NCI-H510A (cell line): ENCODE measurements around the gene PLA2G4A.
"Not testable (repeated sequence)": the region's sequence is repeated elsewhere in the genome, so short reads cannot be mapped to it uniquely, and the experiment has no call there.

Experiments
- DNase-seq: peaks from one replicate; lab custom pipeline; 2025; lab: John Stamatoyannopoulos, UW

Gene PLA2G4A

DNA sequence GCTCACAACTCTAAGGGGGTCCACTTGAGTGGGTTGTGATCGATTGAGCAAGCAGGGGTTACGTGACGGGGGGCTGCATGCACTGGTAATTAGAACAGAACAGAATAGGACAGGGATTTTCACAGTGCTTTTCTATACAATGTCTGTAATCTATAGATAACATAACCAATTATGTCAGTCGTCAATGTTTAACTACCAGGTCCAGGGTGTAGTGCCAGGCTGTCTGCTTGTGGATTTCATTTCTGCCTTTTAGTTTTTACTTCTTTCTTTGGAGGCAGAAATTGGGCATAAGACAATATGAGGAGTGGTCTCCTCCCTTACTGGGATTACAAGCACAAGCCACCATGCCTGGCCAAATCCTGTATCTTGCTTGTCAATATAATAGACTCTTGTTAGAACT is 94.1 kb downstream of the PLA2G4A start:
- not testable (repeated sequence) for DNase-seq

- DNase-seq: no peak
These were observed 94.7 kb downstream of the PLA2G4A start for GRCh38 chr1:186923486-186923885.

DNA sequence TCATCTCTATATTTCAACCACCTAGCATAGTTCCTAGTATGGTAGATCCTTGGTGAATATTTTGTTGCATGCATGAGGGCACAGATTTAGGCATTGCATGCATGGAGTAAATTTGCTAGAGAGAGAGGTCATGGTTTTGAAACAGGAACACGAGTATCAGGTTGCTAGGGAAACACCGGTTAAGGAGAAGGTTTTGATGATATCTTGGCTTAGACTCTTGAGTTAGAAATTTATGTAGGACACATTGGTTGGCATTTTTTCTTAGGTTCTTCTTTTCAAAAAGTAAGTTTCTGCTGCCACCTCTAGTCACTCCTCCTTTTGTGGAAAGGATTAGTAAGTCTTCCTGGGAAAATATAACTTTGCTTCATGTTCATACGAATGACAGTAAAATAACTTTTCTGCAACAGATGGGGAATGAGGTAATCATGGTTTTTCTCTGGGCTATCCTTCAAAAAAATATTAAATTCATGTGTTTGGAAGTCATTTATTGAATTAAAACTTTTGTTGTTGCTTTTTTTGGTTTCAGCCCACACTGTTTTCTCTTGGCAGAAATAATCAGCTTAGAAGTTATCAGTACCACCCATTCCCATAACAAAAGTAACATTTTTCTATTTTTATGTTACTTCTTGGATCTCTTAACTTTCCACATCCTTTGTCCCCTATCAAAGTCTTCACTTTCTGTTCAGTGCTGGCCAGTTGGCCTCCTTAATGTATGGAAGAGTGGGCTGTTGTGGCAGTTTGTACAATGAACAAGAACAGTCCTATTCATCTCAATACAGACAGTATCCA is 97.3 kb downstream of the PLA2G4A start:
- no peak for DNase-seq

DNA sequence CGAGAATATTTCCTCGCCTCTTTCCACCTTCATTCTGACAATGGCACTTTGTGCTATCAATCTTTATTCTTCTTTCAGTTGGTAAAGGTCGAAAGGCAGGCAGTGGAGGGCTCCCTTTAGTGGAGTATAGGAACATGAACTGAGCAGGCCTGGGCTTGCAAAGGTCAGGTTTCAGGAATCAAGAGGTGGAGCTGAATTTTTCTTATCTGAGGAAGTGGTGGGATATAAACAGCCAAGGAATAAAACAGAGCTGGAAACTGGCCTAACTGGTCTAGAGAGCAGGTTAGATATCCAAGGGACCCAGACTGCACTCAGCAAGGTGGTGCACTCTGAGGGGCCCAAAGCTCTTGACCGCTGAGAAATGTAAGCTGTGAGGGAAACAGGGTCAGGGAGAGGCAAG is 99.1 kb downstream of the PLA2G4A start:
- DNase-seq: peak; percentile 8

DNA sequence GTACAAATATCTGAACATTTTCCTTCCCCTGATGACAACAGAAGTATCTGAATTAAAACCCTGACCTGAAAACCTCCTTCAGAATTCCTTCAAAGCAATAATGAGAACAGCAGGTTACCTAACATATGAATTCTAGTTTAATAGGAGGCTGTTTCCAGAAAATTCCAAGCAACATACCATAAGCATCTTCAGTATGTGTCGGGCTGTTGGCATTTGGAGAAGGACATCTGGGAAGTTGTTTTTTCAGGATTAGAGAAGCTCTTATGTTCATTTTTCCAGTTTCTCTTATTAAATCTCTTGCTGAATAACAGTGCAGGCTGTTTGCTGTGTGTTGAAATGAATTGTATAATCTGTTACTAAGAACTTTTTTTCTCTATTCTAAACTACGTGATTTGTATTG is 101.5 kb downstream of the PLA2G4A start:
- no peak for DNase-seq

GRCh38 chr1:186937016-186937670 is 108.4 kb downstream of the PLA2G4A start:
- DNase-seq: no peak

DNA sequence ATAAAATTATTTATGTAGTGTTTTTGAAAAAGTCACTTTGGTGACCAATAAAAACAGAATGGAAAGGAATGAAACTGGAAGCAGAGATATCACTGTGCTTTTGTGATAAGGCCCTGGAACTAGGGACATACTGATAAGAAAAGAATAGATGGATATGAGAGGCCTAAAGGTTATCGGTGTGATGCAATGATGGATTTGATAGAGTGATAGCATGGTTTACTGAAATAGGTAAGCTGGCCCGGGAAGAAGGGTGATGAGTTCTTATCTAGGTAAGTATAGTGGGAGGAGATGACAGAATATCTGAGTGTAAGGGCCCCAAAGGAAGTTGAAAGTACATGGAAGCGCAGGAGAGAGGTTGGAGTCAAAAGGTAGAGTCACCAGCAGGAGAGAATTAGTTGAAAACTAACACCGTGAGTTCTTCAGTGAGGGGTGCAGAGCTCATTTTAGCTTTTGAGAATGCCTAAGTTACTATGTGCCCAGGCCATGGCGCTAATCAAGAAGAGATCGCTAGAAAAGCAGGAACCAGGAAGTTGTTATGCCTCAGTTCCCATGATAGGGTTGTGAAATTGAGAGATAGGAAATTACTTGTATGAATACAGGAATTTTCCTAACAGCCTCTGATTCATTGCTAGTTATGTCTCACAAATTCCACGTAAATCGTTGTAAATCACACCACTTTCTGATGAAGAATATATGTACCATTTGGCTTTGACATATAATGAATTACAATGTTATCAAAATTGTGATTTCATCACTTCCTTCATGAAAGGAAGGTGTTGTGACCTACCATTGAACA is 115.3 kb downstream of the PLA2G4A start:
- DNase-seq: no peak

- no peak for DNase-seq
These were observed 116.4 kb downstream of the PLA2G4A start for GRCh38 chr1:186945146-186945545.

GRCh38 chr1:186948535-186948934 is 119.8 kb downstream of the PLA2G4A start:
- DNase-seq: no peak

DNA sequence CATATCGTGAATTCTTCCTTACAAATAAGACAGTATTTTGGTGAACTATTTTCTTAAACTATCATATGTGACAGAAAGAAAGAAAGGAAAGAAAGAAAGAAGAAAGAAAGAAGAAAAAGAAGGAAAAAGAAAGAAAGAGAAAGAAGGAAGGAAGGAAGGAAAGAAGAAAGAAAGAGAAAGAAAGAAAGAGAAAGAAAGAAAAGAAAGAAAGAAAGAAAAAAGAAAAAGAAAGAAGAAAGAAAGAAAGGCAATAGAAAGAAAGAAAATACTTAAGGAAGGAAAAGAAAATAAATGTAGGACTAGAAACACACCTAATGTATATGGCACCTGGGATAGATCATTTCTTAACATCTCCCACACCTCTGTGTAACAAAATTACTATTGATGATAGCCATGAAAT is 120.4 kb downstream of the PLA2G4A start:
- DNase-seq: no peak

DNA sequence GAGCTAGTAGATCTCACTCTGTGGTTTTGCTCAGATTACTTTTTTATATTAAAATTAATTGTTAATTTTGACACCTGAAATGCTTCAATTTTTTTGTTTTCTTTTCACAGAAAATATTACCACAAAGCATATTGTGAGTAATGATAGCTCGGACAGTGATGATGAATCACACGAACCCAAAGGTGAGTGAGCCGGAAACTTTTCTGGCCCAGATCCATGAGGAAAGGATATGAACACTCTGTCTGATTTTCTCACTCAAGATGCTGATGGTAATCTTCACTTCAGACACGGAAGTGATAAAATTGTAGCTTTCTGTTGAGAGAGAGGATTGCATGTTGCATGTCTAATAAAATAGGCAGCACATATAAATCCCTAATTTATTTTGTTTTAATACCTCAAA is 121.8 kb downstream of the PLA2G4A start:
- no peak for DNase-seq

GRCh38 chr1:186953876-186954275 is 125.1 kb downstream of the PLA2G4A start:
- no peak for DNase-seq

DNA sequence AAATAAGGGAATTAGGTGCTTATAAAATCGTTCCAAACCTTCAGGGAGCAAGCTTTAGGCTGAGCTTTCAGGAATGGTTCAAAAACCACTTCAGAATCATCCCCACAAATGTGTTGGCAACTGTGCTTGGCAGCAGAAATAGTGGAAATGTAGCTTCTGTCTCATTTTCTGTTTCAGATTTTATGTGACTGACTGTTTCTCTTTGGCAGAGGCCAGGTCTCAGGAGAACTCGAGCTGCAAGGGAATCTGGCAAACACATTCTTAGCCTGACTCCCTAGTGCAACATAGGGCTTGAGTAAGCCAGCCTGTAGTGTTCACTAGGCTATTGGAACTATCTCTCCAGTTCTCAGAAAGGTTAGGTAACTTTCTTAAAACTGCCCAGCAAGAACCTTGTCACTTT is 128.6 kb downstream of the PLA2G4A start:
- DNase-seq: no peak

GRCh38 chr1:186958520-186958919 is 129.8 kb downstream of the PLA2G4A start:
- no peak for DNase-seq

- DNase-seq: no peak
These were observed 132.1 kb downstream of the PLA2G4A start for GRCh38 chr1:186960861-186961260.

DNA sequence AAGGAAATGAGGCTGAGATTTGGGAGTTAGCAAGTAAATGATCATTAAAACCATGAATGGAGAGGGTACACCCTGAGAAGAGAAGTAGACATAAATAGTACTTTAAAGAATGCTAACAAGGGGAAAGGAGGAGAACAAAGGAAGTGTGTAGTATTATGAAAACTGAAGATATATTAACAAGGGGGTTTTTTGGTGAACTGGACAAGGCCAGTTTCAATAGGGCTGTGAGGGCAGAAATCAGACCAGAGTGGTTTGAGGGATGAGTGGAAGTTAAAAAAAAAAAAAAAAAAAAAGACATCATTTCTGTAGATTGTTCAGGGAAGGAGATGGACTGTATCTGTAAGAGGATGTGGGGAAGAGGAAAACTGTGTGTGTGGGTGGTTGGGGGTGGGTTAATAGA is 137.1 kb downstream of the PLA2G4A start:
- DNase-seq: no peak

DNA sequence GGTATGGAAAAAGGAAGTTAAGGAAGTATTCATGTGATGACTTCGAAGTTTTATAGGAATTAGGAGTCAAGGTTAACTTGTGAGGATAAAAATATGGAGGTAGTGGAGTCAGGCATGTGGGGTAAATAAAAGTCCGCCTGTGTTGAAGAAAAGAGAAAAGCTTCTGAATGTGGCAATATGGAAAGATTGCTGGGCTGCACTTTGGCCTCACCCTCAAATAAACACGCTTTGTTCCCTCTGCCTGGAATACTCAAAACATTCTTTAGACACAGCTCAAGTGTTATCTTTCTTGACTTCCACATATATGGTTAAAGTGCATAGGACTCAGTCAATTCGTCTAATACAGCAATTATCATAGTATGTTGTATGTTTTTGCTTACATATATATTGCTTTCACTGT is 137.7 kb downstream of the PLA2G4A start:
- no peak for DNase-seq

DNA sequence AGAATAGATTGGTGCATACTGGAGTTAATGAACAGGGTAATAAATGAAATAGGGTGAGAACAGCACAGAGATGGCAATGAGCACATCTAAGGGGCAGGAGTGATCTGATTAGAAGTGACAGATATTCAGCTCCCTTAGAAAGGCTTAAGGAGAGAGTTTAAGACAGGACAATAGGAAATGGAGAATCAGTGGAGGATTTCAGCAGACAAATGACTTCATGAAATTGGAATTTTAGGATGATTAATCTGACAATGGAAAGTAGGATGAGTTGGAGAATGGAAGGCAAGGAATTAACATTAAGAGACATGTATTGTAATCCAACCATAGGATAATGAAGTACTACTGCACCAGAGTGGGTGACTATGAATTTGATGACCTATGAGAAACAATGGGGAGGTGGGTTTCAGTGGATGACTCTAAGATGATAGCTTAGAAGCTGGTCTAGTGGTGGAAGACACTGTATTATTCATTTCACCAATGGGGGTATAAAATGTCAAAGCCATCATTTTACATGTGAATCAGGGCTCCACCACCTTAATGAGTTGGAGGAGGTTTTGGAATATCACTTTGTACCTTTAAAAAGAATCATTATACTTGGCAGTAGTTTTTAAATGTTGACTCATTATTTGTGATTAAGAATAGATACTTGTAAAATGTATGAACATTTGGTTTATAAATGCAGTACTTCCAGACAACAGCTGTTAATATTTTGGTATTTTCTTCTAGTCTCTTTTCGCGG is 139.1 kb downstream of the PLA2G4A start:
- DNase-seq: no peak

GRCh38 chr1:186974774-186975181 is 146.0 kb downstream of the PLA2G4A start:
- no peak for DNase-seq

DNA sequence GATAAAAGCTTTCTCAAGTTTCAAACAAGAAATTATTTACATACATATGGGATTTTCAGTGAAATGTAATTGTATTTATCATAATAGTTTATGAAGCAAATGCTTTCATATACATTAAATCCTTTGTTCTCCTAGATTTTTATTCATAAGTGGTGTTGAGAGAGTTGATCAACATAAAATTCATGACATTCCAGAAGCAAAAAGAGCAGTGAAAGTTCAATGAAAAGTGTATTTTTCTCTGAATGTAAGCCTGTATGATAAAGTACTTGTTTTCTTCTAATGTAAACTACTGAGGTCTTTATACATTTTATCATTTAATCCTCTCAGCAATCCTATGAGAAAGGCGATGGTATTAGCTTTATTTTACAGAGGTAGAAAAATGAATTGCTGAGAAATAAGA is 146.5 kb downstream of the PLA2G4A start:
- DNase-seq: no peak

DNA sequence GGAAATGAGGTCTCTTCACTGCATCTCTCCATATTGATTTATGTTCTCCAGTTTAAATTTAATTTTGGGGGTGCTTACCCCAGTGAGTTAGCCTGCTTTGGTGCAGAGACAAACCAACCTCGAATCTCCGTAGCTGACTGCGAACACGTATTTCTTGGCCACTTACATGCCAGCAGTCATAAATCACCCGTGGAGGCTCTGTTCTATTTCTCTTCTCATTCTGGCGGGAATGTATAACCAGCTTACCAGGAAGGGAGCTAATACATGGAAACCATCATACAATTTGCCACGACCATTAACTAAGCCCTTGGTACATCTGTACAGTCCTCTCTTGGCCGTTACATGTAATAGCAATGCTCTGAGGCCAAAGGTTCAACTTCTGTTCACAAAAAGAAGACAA is 148.0 kb downstream of the PLA2G4A start:
- no peak for DNase-seq

GRCh38 chr1:186977266-186977957 is 148.7 kb downstream of the PLA2G4A start:
- DNase-seq: no peak
